HepG2 (cell line): ENCODE measurements around the gene SLX4. TPM values are rescaled to one million over a fixed set of nuclear protein-coding genes. Genes with fewer than 3 reads are reported as not detected.

Experiments used
- ATAC-seq: fragments of 200-7000 bp; cut with Tn5 transposase; 3 replicates; pipeline ENCODE4 v1.9.1; 2020; ENCODE audit warnings: mild to moderate bottlenecking, moderate library complexity
- BruUV-seq: library from RNA; stranded (reverse); fragments of 400-500 nt; replicated peaks from 2 replicates; lab custom pipeline; 2021; lab: Mats Ljungman, UMichigan
- CTCF ChIA-PET: fragments of 300-600 bp; formaldehyde crosslinking; extraction: SDS; loops from one replicate; lab custom pipeline; 2021; ENCODE audit warnings: low total read pairs, inconsistent platforms, low intra/inter-chr PET ratio; lab: Yijun Ruan, JAX
- POLR2A ChIA-PET: fragments of 350-600 bp; sonication (Branson Sonifier 250); formaldehyde crosslinking; loops from one replicate; lab custom pipeline; 2020; ENCODE audit warnings: antibody characterized with exemption, inconsistent platforms; lab: Yijun Ruan, JAX
- DNase-seq: peaks from one replicate; pipeline ENCODE4 v3.0.0-alpha.2; 2015; ENCODE audit warnings: low spot score
- FAIRE-seq: peaks from 3 replicates; lab custom pipeline; 2011; peaks lifted over from hg19 to GRCh38; lab: Jason Lieb, UNC
- H2AFZ ChIP-seq: one replicate; pipeline ENCODE4 v1.6.1; 2011; ENCODE audit warnings: low read length, inconsistent platforms
- H3K27ac ChIP-seq: fragments of 300-600 bp; 3 replicates; pipeline ENCODE4 v1.8.0; 2011; ENCODE audit warnings: mixed run types, mild to moderate bottlenecking, mixed read lengths, low read length, inconsistent platforms; ENCODE audit not compliant: insufficient read depth; ENCODE audit errors: extremely low read length
- H3K27me3 ChIP-seq, 2 experiments: fragments of 200-600 bp in 1 of 2; 2 replicates in 1 of 2; 3 replicates in 1 of 2; pipeline versions ENCODE4 v1.6.0 to v1.8.0; 2011; ENCODE audit warnings: low read length in 2 of 2, mild to moderate bottlenecking in 2 of 2, moderate library complexity in 2 of 2, inconsistent platforms in 1 of 2; ENCODE audit not compliant: insufficient read depth in 2 of 2, control insufficient read depth in 1 of 2
- H3K36me3 ChIP-seq, 2 experiments: fragments of 200-600 bp in 1 of 2; replicated peaks in 1 of 2; 2 replicates in 1 of 2; 3 replicates in 1 of 2; pipeline versions ENCODE4 v1.5.1 to v1.8.0; 2011; ENCODE audit warnings: low read length in 2 of 2, inconsistent platforms in 1 of 2; ENCODE audit not compliant: insufficient read depth in 2 of 2, control insufficient read depth in 1 of 2
- H3K4me1 ChIP-seq: 2 replicates; pipeline ENCODE4 v1.5.1; 2012; ENCODE audit warnings: low read length, inconsistent platforms; ENCODE audit not compliant: insufficient read depth
- H3K4me2 ChIP-seq: 2 replicates; pipeline ENCODE4 v1.6.0; 2011; ENCODE audit warnings: low read depth, low read length, inconsistent platforms
- H3K4me3 ChIP-seq, 3 experiments: fragments of 200-600 bp in 1 of 3; sonication (generic), shearing (Covaris generic) in 1 of 3; replicated peaks in 1 of 3; 2 replicates each; pipeline ENCODE4 v1.5.1; 2011 to 2016; ENCODE audit warnings: low read length in 3 of 3, inconsistent platforms in 2 of 3, low read depth in 2 of 3, mild to moderate bottlenecking in 2 of 3, control low read depth in 1 of 3, mixed read lengths in 1 of 3; ENCODE audit not compliant: insufficient read depth in 1 of 3
- H3K79me2 ChIP-seq: one replicate; pipeline ENCODE4 v1.6.1; 2011; ENCODE audit warnings: low read length, inconsistent platforms; ENCODE audit not compliant: insufficient read depth
- H3K9ac ChIP-seq: 2 replicates; pipeline ENCODE4 v1.6.0; 2011; ENCODE audit warnings: mild to moderate bottlenecking, low read depth, low read length, inconsistent platforms; ENCODE audit not compliant: insufficient read depth
- H3K9me3 ChIP-seq: 2 replicates; pipeline ENCODE4 v1.5.1; 2012; ENCODE audit warnings: mild to moderate bottlenecking, low read length
- H4K20me1 ChIP-seq: 2 replicates; pipeline ENCODE4 v1.6.0; 2011; ENCODE audit warnings: inconsistent platforms, mild to moderate bottlenecking, low read length, moderate library complexity; ENCODE audit not compliant: insufficient read depth
- BHLHE40 ChIP-seq: IDR thresholded peaks from 2 replicates; pipeline ENCODE4 v1.6.1; 2011; ENCODE audit warnings: low read length, improper control_type of control experiment
- HOXD1 ChIP-seq: sonication (generic); formaldehyde crosslinking; IDR thresholded peaks from 2 replicates; pipeline ENCODE4 v1.5.0; 2020; ENCODE audit warnings: missing genetic modification reagents
- KMT2B ChIP-seq: IDR thresholded peaks from 2 replicates; pipeline ENCODE4 v1.6.1; 2016; ENCODE audit warnings: missing genetic modification reagents, missing compliant biosample characterization
- LCORL ChIP-seq, 2 experiments: fragments of 450-650 bp in 1 of 2; sonication (generic) in 1 of 2; formaldehyde crosslinking in 1 of 2; IDR thresholded peaks; 2 replicates each; pipeline versions ENCODE4 v1.5.0 to v1.6.1; 2017 to 2020; ENCODE audit warnings: antibody characterized with exemption in 1 of 2, missing genetic modification reagents in 1 of 2
- MEF2D ChIP-seq: sonication (generic); formaldehyde crosslinking; IDR thresholded peaks from 2 replicates; pipeline ENCODE4 v1.5.1; 2020; ENCODE audit warnings: mild to moderate bottlenecking, missing genetic modification reagents
- MLX ChIP-seq: IDR thresholded peaks from 2 replicates; pipeline ENCODE4 v1.6.1; 2016
- NR2F6 ChIP-seq, 2 experiments: IDR thresholded peaks; 2 replicates each; pipeline ENCODE4 v1.6.1; 2016; ENCODE audit warnings: antibody characterized with exemption in 1 of 2, mild to moderate bottlenecking in 1 of 2
- PRDM10 ChIP-seq: sonication (generic); formaldehyde crosslinking; IDR thresholded peaks from 2 replicates; pipeline ENCODE4 v1.4.0; 2020; ENCODE audit warnings: low read depth, missing genetic modification reagents
- SNAPC2 ChIP-seq: sonication (generic); formaldehyde crosslinking; IDR thresholded peaks from 2 replicates; pipeline ENCODE4 v1.8.1; 2022; ENCODE audit warnings: mild to moderate bottlenecking, missing genetic modification reagents
- ZFP91 ChIP-seq: sonication (generic); formaldehyde crosslinking; IDR thresholded peaks from 2 replicates; pipeline ENCODE4 v1.9.0; 2022; ENCODE audit warnings: missing genetic modification reagents, mild to moderate bottlenecking, borderline replicate concordance
- ZNF207 ChIP-seq: fragments of 450-650 bp; IDR thresholded peaks from 2 replicates; pipeline ENCODE4 v1.6.1; 2016; ENCODE audit warnings: antibody characterized with exemption, borderline replicate concordance
- ZNF557 ChIP-seq: sonication (generic); formaldehyde crosslinking; IDR thresholded peaks from 2 replicates; pipeline ENCODE4 v1.4.0; 2020; ENCODE audit warnings: missing genetic modification reagents
- ZNF607 ChIP-seq: sonication (generic); formaldehyde crosslinking; IDR thresholded peaks from 2 replicates; pipeline ENCODE4 v1.5.1; 2020; ENCODE audit warnings: missing genetic modification reagents, mild to moderate bottlenecking, borderline replicate concordance
- ZNF629 ChIP-seq: sonication (generic); formaldehyde crosslinking; conservative IDR thresholded peaks from 2 replicates; pipeline ENCODE4 v1.5.0; 2020; ENCODE audit warnings: missing genetic modification reagents
- WGBS: methylation state at CpG from one replicate; pipeline ENCODE4 v1.1.6; 2017; ENCODE audit warnings: low lambda C conversion rate; 5-methylcytosine and 5-hydroxymethylcytosine counted together
- in situ Hi-C: cut with HindIII; loops from 2 replicates; pipeline ENCODE4 v1.10.0; 2017; ENCODE audit warnings: low pct_unique_long_range_greater_than_20kb; ENCODE audit not compliant: extremely low pct_ligation_motif_present
- intact Hi-C: fragments of 100-400 bp; cut with micrococcal nuclease; formaldehyde crosslinking; loops from one replicate; pipeline ENCODE4 v1.10.0; 2022; ENCODE audit not compliant: unreplicated experiment
- polyA plus RNA-seq, 8 experiments: library from polyadenylated mRNA; depleted of rRNA in 3 of 8; stranded (reverse) in 7 of 8; unstranded in 1 of 8; fragments of >200 nt; fragmentation: Illumina TruSeq in 4 of 8; extraction: Trizol in 4 of 8; gene quantifications; 2 replicates each; pipeline versions ENCODE4 v1.2.1 to v1.2.3, GENCODE V29; 2011 to 2016; ENCODE audit warnings: low read depth in 4 of 8, missing spikeins in 1 of 8, mixed read lengths in 1 of 8; ENCODE audit not compliant: insufficient read depth in 1 of 8
- total RNA-seq, 5 experiments: library from RNA; depleted of rRNA; stranded (reverse); fragments of >200 nt; fragmentation: Illumina TruSeq; extraction: Trizol; gene quantifications; 2 replicates each; pipeline ENCODE4 v1.2.3, GENCODE V29; 2016; ENCODE audit warnings: low read depth in 1 of 5

Gene SLX4
- total and polyA plus RNA-seq, 2 of the 13 experiments (the other 11 are each of a cell fraction or from before 2014, with no cell fraction given), result 1.1 to 3.6 TPM

- Histone ChIP-seq H3K27me3 (no peaks in the 10 kb centered on the region), H3K79me2 (no peaks in the 10 kb centered on the region), H3K4me3 (no peak overlapping the region), H3K27ac (no peak overlapping the region), H3K4me1 (peaks cover 21% of the 10 kb centered on the region), H4K20me1 (no peaks in the 10 kb centered on the region; the same call in 1 of the 2 replicates), H3K4me2 (no peak overlapping the region), H3K9ac (no peak overlapping the region), H2AFZ (no peak overlapping the region), H3K36me3 (0 out of 5 replicates have a peak, but pooled peaks cover 0 to 2% of the 10 kb centered on the region in 2 experiments), H3K9me3 (no peaks in the 10 kb centered on the region)
- DNase-seq (no peak), FAIRE-seq (no peak), ATAC-seq (no peak)
- in situ Hi-C loops, result no loop called here
- WGBS, result 96% methylated on average over 12 of the region's 12 CpGs
- ChIA-PET CTCF (no interaction called here), POLR2A (no interaction called here)
- intact Hi-C loops, result no loop called here
- TF ChIP-seq ZNF557 (CRISPR knock-in tag) (no peak), MLX (CRISPR knock-in tag) (no peak), ZFP91 (CRISPR knock-in tag) (no peak), ZNF207 (no peak)
- no TSS peak for BruUV-seq
These were observed 18.8 kb downstream of the SLX4 start for GRCh38 chr16:3592559-3592958.

- no peak for DNase-seq
- no peak for TF ChIP-seq HOXD1 (CRISPR knock-in tag)
- no peak for TF ChIP-seq KMT2B
- no peak for TF ChIP-seq NR2F6 (IDR thresholded peaks at IDR 0.05)
- no peak for TF ChIP-seq NR2F6 (CRISPR knock-in tag; IDR thresholded peaks at IDR 0.05)
- no peak for TF ChIP-seq PRDM10
- TF ChIP-seq LCORL (IDR thresholded peaks at IDR 0.05), result no peak
- no peak for TF ChIP-seq LCORL (CRISPR knock-in tag; IDR thresholded peaks at IDR 0.05)
- TF ChIP-seq MEF2D (CRISPR knock-in tag), result no peak
- no peak for TF ChIP-seq ZNF629 (CRISPR knock-in tag)
- no peak for TF ChIP-seq SNAPC2 (CRISPR knock-in tag)
- no peak for TF ChIP-seq ZNF607 (CRISPR knock-in tag)
- TF ChIP-seq BHLHE40, result no peak
These were observed 19.4 kb downstream of the SLX4 start for GRCh38 chr16:3591991-3592390.

More at GRCh38 chr16:3591991-3592390, 19.4 kb downstream of the SLX4 start:
- FAIRE-seq (no peak), ATAC-seq (no peak)
- Histone ChIP-seq H4K20me1 (no peaks in the 10 kb centered on the region; the same call in 1 of the 2 replicates), H3K4me3 (no peak overlapping the region), H3K4me1 (peaks cover 17% of the 10 kb centered on the region), H3K9me3 (no peaks in the 10 kb centered on the region), H3K9ac (no peak overlapping the region), H2AFZ (no peak overlapping the region), H3K27me3 (no peaks in the 10 kb centered on the region), H3K36me3 (0 out of 5 replicates have a peak, but pooled peaks cover 0 to 2% of the 10 kb centered on the region in 2 experiments), H3K27ac (no peak overlapping the region), H3K79me2 (no peaks in the 10 kb centered on the region), H3K4me2 (no peak overlapping the region)
- in situ Hi-C loops, result no loop called here
- no TSS peak for BruUV-seq
- ChIA-PET CTCF (no interaction called here), POLR2A (no interaction called here)
- 90% methylated on average over 2 of the region's 6 CpGs for WGBS
- intact Hi-C loops, result no loop called here
